Trophoblast cell (in vitro differentiated cells and primary cell): Measurements from ENCODE around the gene PTGR2.
"Not testable (repeated sequence)": the region's sequence is repeated elsewhere in the genome, so short reads cannot be mapped to it uniquely, and the experiment has no call there.

Source experiments
- DNase-seq, 2 donors: peaks; one replicate each; pipeline ENCODE4 v3.0.0-alpha.2; 2016
- H2AFZ ChIP-seq: 2 replicates; pipeline ENCODE4 v1.6.1; 2013; ENCODE audit warnings: low read length, moderate library complexity, mild to moderate bottlenecking; ENCODE audit not compliant: insufficient read depth, poor library complexity
- H2AK5ac ChIP-seq: 2 replicates; pipeline ENCODE4 v1.6.1; 2013; ENCODE audit warnings: mild to moderate bottlenecking, low read length
- H2BK120ac ChIP-seq: 2 replicates; pipeline ENCODE4 v1.6.1; 2013; ENCODE audit warnings: low read length, mild to moderate bottlenecking, moderate library complexity; ENCODE audit not compliant: insufficient read depth, poor library complexity
- H2BK12ac ChIP-seq: 2 replicates; pipeline ENCODE4 v1.6.1; 2013; ENCODE audit warnings: mild to moderate bottlenecking, low read length, moderate library complexity
- H2BK5ac ChIP-seq: 2 replicates; pipeline ENCODE4 v1.6.1; 2013; ENCODE audit warnings: low read length, low read depth, moderate library complexity, mild to moderate bottlenecking; ENCODE audit not compliant: poor library complexity
- H3K14ac ChIP-seq: 2 replicates; pipeline ENCODE4 v1.6.1; 2013; ENCODE audit warnings: mild to moderate bottlenecking, low read length
- H3K18ac ChIP-seq: 2 replicates; pipeline ENCODE4 v1.6.1; 2013; ENCODE audit warnings: mild to moderate bottlenecking, low read length
- H3K23ac ChIP-seq: 2 replicates; pipeline ENCODE4 v1.6.1; 2013; ENCODE audit warnings: low read length
- H3K27ac ChIP-seq: 2 replicates; pipeline ENCODE4 v1.5.1; 2013; ENCODE audit warnings: low read depth, mild to moderate bottlenecking, inconsistent platforms, low read length, moderate library complexity
- H3K27me3 ChIP-seq: 2 replicates; pipeline ENCODE4 v1.6.1; 2013; ENCODE audit warnings: inconsistent platforms, mild to moderate bottlenecking, low read length, moderate library complexity; ENCODE audit not compliant: insufficient read depth
- H3K36me3 ChIP-seq, 2 experiments: 1 replicate in 1 of 2; 2 replicates in 1 of 2; pipeline ENCODE4 v1.6.1; 2013; ENCODE audit warnings: low read length in 2 of 2, mild to moderate bottlenecking in 2 of 2, moderate library complexity in 1 of 2; ENCODE audit not compliant: insufficient read depth in 2 of 2, control insufficient read depth in 1 of 2
- H3K4ac ChIP-seq: 2 replicates; pipeline ENCODE4 v1.6.1; 2013; ENCODE audit warnings: low read depth, mild to moderate bottlenecking, low read length, moderate library complexity
- H3K4me1 ChIP-seq, 2 experiments: 1 replicate in 1 of 2; 2 replicates in 1 of 2; pipeline ENCODE4 v1.6.1; 2013; ENCODE audit warnings: low read length in 2 of 2, mild to moderate bottlenecking in 2 of 2, moderate library complexity in 1 of 2; ENCODE audit not compliant: insufficient read depth in 2 of 2, control insufficient read depth in 1 of 2
- H3K4me2 ChIP-seq: 2 replicates; pipeline ENCODE4 v1.6.1; 2013; ENCODE audit warnings: inconsistent platforms, mild to moderate bottlenecking, low read length, moderate library complexity
- H3K4me3 ChIP-seq: 2 replicates; pipeline ENCODE4 v1.5.1; 2013; ENCODE audit warnings: mild to moderate bottlenecking, low read depth, low read length, inconsistent platforms
- H3K79me1 ChIP-seq: one replicate; pipeline ENCODE4 v1.6.1; 2013; ENCODE audit warnings: low read length
- H3K79me2 ChIP-seq: 2 replicates; pipeline ENCODE4 v1.6.1; 2013; ENCODE audit warnings: low read length, mild to moderate bottlenecking; ENCODE audit not compliant: control insufficient read depth, insufficient read depth, poor library complexity
- H3K9ac ChIP-seq: 2 replicates; pipeline ENCODE4 v1.6.1; 2013; ENCODE audit warnings: mild to moderate bottlenecking, low read length
- H3K9me3 ChIP-seq: 2 replicates; pipeline ENCODE4 v1.6.1; 2013; ENCODE audit warnings: low read depth, mild to moderate bottlenecking, control low read depth, inconsistent platforms, low read length; ENCODE audit not compliant: insufficient read depth
- H4K12ac ChIP-seq: 2 replicates; pipeline ENCODE4 v1.6.1; 2013; ENCODE audit warnings: low read depth, mild to moderate bottlenecking, low read length, moderate library complexity
- H4K8ac ChIP-seq: 2 replicates; pipeline ENCODE4 v1.6.1; 2013; ENCODE audit warnings: low read depth, mild to moderate bottlenecking, low read length, moderate library complexity
- H4K91ac ChIP-seq: one replicate; pipeline ENCODE4 v1.6.1; 2013; ENCODE audit warnings: low read depth, mild to moderate bottlenecking, low read length, moderate library complexity
- WGBS: extraction: QIAGEN DNeasy Blood & Tissue Kit; methylation state at CpG from one replicate; pipeline ENCODE4 v1.1.7; 2013; ENCODE audit warnings: missing lambda C conversion rate; ENCODE audit not compliant: insufficient read length, insufficient coverage; ENCODE audit errors: extremely low coverage; 5-methylcytosine and 5-hydroxymethylcytosine counted together

PTGR2 gene

DNA sequence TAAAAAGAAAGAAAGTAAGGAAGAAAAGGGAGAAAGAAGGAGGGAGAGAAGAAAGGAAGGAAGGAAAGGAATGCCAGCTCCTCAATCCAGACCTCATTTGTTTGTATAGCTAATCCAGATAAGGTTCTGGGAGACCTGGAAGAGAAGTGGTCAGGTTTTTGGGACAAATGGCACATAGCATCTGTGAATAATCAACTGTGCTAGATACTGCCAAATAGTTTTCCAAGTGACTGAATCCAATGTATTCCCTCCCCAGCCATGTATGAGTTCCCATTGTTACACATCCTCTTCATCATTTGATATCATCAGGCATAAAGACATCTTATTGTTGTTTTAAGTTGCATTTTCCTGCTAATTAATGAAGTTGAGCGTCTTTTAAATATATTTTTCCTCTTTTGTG, 18.6 kb upstream of the PTGR2 start:
- no CpG with 5 or more reads among the region's 1 CpG for whole genome bisulfite sequencing

DNA sequence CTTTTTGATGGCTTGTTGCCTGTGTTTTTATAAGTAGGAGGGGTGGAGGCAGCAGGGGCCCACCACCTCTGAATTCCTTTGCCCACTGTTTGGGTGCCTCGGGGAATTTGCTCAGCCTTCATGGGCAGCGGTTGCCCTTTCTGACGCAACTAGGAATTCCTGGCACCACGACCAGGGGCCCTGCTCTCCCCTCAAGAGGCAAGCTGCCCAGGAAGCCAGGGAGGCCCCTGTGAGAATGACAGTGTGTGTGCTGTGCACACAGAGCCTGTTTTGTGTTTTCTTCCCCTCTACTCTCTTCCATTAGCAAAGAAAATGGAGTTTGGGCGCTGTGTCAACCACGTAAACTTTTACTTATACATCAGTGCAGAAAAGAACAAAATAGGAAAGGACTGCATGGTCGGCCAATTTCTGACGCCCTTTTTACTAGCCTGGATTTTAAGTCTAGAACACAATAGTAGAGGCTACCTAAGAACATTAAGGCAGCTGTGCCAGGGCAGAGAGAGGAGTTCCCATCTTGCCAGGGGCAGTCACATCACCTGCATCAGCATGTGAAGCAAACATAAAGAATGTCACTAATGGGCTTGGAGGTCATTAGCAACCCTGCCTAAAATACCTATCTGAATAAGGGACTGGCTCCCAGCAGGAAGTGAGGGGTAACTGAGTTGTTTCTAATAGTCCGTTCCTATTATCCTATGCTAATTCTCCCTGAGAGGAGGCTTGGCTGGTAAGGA, 17.9 kb upstream of the PTGR2 start:
- H3K23ac ChIP-seq = no peak overlapping the region
- no peak overlapping the region for H3K18ac ChIP-seq
- no CpG with 5 or more reads among the region's 9 CpGs for WGBS

More for the DNA sequence above, 18.6 kb upstream of the PTGR2 start:
- no peak overlapping the region for H3K18ac ChIP-seq
- H2AFZ ChIP-seq = no peak overlapping the region
- no peak overlapping the region for H4K91ac ChIP-seq
- H3K79me1 ChIP-seq = peaks cover 2% of the 10 kb centered on the region
- no peaks in the 10 kb centered on the region for H3K36me3 ChIP-seq
- no peak overlapping the region for H2BK12ac ChIP-seq
- H3K79me2 ChIP-seq = no peaks in the 10 kb centered on the region
- H3K4me2 ChIP-seq = no peak overlapping the region
- H2BK120ac ChIP-seq = no peak overlapping the region
- H3K4ac ChIP-seq = no peak overlapping the region
- no peak overlapping the region for H3K14ac ChIP-seq
- no peak overlapping the region for H4K8ac ChIP-seq
- H3K9ac ChIP-seq = no peak overlapping the region
- H2AK5ac ChIP-seq = no peak overlapping the region
- no peak overlapping the region for H3K23ac ChIP-seq
- DNase-seq = no peak
- H3K4me3 ChIP-seq = no peak overlapping the region
- peaks cover 6% of the 10 kb centered on the region in 2 experiments for H3K4me1 ChIP-seq
- no peaks in the 10 kb centered on the region for H3K27me3 ChIP-seq
- no peak overlapping the region for H3K27ac ChIP-seq
- H2BK5ac ChIP-seq = no peak overlapping the region
- H4K12ac ChIP-seq = no peak overlapping the region
- H3K9me3 ChIP-seq = no peaks in the 10 kb centered on the region

DNA sequence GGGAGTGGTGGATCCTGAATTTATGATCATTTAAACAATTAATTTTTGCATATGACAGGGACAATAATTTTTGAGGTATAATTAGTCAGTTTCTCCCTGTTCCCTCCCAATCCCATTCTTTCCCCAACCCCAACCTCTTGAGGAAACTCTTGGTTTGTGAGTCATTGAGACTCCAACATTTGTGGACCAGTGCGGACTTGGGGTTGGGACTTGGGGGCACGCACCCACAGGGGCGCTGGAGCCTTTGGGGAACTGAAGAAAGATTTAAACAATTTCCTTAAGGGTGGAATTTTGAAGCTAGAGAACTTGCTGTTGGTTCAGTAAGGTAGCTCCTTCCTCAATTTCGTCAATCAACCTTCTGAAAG, 17.4 kb upstream of the PTGR2 start:
- no CpG with 5 or more reads among the region's 4 CpGs for WGBS

More for the DNA sequence above, 17.9 kb upstream of the PTGR2 start:
- Histone ChIP-seq H3K4me2 (no peak overlapping the region), H4K12ac (no peak overlapping the region), H3K4me3 (no peak overlapping the region), H3K9me3 (no peaks in the 10 kb centered on the region), H2AK5ac (no peak overlapping the region), H3K79me2 (no peaks in the 10 kb centered on the region), H2BK12ac (no peak overlapping the region), H2AFZ (peak overlapping the region; percentile 79), H3K36me3 (no peaks in the 10 kb centered on the region), H2BK120ac (peak overlapping the region; percentile 53), H3K4ac (no peak overlapping the region), H3K9ac (no peak overlapping the region), H3K27me3 (no peaks in the 10 kb centered on the region), H3K79me1 (peaks cover 2% of the 10 kb centered on the region), H3K4me1 (peaks cover 6% of the 10 kb centered on the region in 2 experiments), H4K91ac (peak overlapping the region; percentile 43), H4K8ac (peak overlapping the region; percentile 76), H3K27ac (peak overlapping the region; percentile 6), H2BK5ac (no peak overlapping the region), H3K14ac (no peak overlapping the region)
- DNase-seq = no peak

DNA sequence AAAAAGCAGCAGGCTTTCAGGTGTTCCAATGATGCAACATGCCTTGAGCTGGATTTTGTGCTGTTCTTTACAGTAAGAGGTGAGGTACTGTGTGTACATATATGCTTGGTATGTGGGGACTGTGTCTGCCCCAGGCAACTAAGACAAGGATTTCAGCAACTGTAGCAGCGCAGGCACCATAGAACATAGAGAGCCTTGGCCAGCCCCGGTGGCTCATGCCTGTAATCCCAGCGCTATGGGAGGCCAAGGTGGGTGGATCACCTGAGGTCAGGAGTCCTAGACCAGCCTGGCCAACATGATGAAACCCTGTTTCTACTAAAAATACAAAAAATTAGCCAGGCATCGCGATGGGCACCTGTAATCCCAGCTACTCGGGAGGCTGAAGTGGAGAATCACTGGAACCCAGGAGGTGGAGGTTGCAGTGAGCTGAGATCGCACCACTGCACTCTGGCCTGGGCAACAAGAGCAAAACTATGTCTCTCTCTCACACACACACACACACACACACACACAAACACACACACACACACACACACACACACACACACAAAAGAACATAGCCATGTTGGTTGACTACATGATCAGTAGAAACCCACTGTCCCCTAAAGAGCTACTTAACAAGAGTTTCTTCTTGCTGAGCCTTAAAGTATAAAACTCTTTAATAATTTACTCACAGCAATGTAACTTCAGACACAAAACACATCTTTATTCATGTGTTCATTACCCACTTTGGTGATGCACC, 13.2 kb upstream of the PTGR2 start:
- not testable (repeated sequence) for H4K12ac ChIP-seq, H3K4me1 ChIP-seq, H3K9ac ChIP-seq, H3K4ac ChIP-seq, H2BK5ac ChIP-seq, H3K79me2 ChIP-seq, H3K23ac ChIP-seq, H3K14ac ChIP-seq, H3K27ac ChIP-seq, H3K9me3 ChIP-seq, H2AFZ ChIP-seq, H4K8ac ChIP-seq, H2BK120ac ChIP-seq, H2AK5ac ChIP-seq, H3K4me2 ChIP-seq, H2BK12ac ChIP-seq, H3K36me3 ChIP-seq, H3K79me1 ChIP-seq, H4K91ac ChIP-seq, H3K27me3 ChIP-seq, H3K18ac ChIP-seq, H3K4me3 ChIP-seq
- no CpG with 5 or more reads among the region's 7 CpGs for WGBS
- DNase-seq = peak; percentile 89 to 91

More for the DNA sequence above, 17.4 kb upstream of the PTGR2 start:
- H3K4ac ChIP-seq = no peak overlapping the region
- no peak overlapping the region for H2AFZ ChIP-seq
- no peak for DNase-seq
- H2AK5ac ChIP-seq = no peak overlapping the region
- H3K36me3 ChIP-seq = no peaks in the 10 kb centered on the region
- no peak overlapping the region for H3K4me3 ChIP-seq
- H3K4me1 ChIP-seq = peaks cover 6% of the 10 kb centered on the region in 2 experiments
- H4K8ac ChIP-seq = no peak overlapping the region
- no peak overlapping the region for H2BK5ac ChIP-seq
- H3K23ac ChIP-seq = no peak overlapping the region
- H2BK12ac ChIP-seq = no peak overlapping the region
- no peak overlapping the region for H3K9ac ChIP-seq
- H3K27ac ChIP-seq = no peak overlapping the region
- no peaks in the 10 kb centered on the region for H3K27me3 ChIP-seq
- H3K79me2 ChIP-seq = no peaks in the 10 kb centered on the region
- H3K18ac ChIP-seq = no peak overlapping the region
- no peak overlapping the region for H4K91ac ChIP-seq
- no peak overlapping the region for H2BK120ac ChIP-seq
- no peak overlapping the region for H4K12ac ChIP-seq
- H3K4me2 ChIP-seq = no peak overlapping the region
- H3K79me1 ChIP-seq = peaks cover 2% of the 10 kb centered on the region
- no peaks in the 10 kb centered on the region for H3K9me3 ChIP-seq
- H3K14ac ChIP-seq = no peak overlapping the region
